Parathyroid adenoma (tissue), 2 donors: ENCODE data around the gene ZNF546.

ENCODE experiments used
- H2AFZ ChIP-seq: fragments of 300-600 bp; sonication (generic); one replicate; pipeline ENCODE4 v1.7.0; 2017; ENCODE audit warnings: antibody characterized with exemption, mild to moderate bottlenecking
- H3K27ac ChIP-seq: fragments of 300-600 bp; sonication (generic); one replicate; pipeline ENCODE4 v1.7.0; 2017
- H3K27me3 ChIP-seq: fragments of 300-600 bp; sonication (generic); one replicate; pipeline ENCODE4 v1.7.0; 2017; ENCODE audit warnings: low read length; ENCODE audit not compliant: control insufficient read depth, insufficient read depth
- H3K36me3 ChIP-seq: fragments of 300-600 bp; sonication (generic); one replicate; pipeline ENCODE4 v1.7.0; 2017; ENCODE audit warnings: low read length; ENCODE audit not compliant: control insufficient read depth, insufficient read depth
- H3K4me1 ChIP-seq: fragments of 300-600 bp; sonication (generic); one replicate; pipeline ENCODE4 v1.7.0; 2017; ENCODE audit warnings: control low read depth
- H3K4me2 ChIP-seq: fragments of 300-600 bp; sonication (generic); one replicate; pipeline ENCODE4 v1.7.0; 2017; ENCODE audit warnings: low read length
- H3K4me3 ChIP-seq: fragments of 300-600 bp; sonication (generic); one replicate; pipeline ENCODE4 v1.7.0; 2017; ENCODE audit warnings: low read depth, low read length
- H3K79me2 ChIP-seq: fragments of 300-600 bp; sonication (generic); one replicate; pipeline ENCODE4 v1.7.0; 2017; ENCODE audit warnings: control low read depth
- H3K9ac ChIP-seq: fragments of 300-600 bp; sonication (generic); one replicate; pipeline ENCODE4 v1.7.0; 2017; ENCODE audit warnings: mild to moderate bottlenecking
- H3K9me3 ChIP-seq: fragments of 300-600 bp; sonication (generic); one replicate; pipeline ENCODE4 v1.7.0; 2017; ENCODE audit warnings: low read length; ENCODE audit not compliant: control insufficient read depth
- CTCF ChIP-seq: fragments of 300-600 bp; sonication (generic); IDR thresholded peaks from one replicate; pipeline ENCODE4 v1.7.0; 2017; ENCODE audit warnings: antibody characterized with exemption, mild to moderate bottlenecking
- donor health status: primary hyperparathyroidism.

ZNF546 gene

GRCh38 chr19:39998501-39998900 lies 1.6 kb downstream of the ZNF546 start:
- Histone ChIP-seq H3K27ac (no peak overlapping the region), H3K4me3 (no peak overlapping the region)
- no peak for TF ChIP-seq CTCF

GRCh38 chr19:40005691-40006272 lies 8.9 kb downstream of the ZNF546 start:
- no peaks in the 10 kb centered on the region for H3K27me3 ChIP-seq
- no peak overlapping the region for H3K4me2 ChIP-seq
- no peak overlapping the region for H3K9ac ChIP-seq
- no peaks in the 10 kb centered on the region for H3K79me2 ChIP-seq
- H3K27ac ChIP-seq = no peak overlapping the region
- H3K4me3 ChIP-seq = no peak overlapping the region
- no peak for TF ChIP-seq CTCF
- H2AFZ ChIP-seq = no peak overlapping the region
- no peaks in the 10 kb centered on the region for H3K4me1 ChIP-seq
- no peaks in the 10 kb centered on the region for H3K9me3 ChIP-seq
- H3K36me3 ChIP-seq = no peaks in the 10 kb centered on the region

More at GRCh38 chr19:39998501-39998900, 1.6 kb downstream of the ZNF546 start:
- H3K27me3 ChIP-seq = no peaks in the 10 kb centered on the region
- peaks cover 11% of the 10 kb centered on the region for H3K79me2 ChIP-seq
- no peaks in the 10 kb centered on the region for H3K36me3 ChIP-seq
- H3K4me1 ChIP-seq = no peaks in the 10 kb centered on the region
- no peak overlapping the region for H3K9ac ChIP-seq
- no peak overlapping the region for H2AFZ ChIP-seq
- no peaks in the 10 kb centered on the region for H3K9me3 ChIP-seq
- H3K4me2 ChIP-seq = no peak overlapping the region

GRCh38 chr19:40006273-40006691 lies 9.4 kb downstream of the ZNF546 start:
- H3K9me3 ChIP-seq = no peaks in the 10 kb centered on the region
- H3K4me1 ChIP-seq = no peaks in the 10 kb centered on the region
- no peak overlapping the region for H3K4me2 ChIP-seq
- TF ChIP-seq CTCF = no peak
- no peaks in the 10 kb centered on the region for H3K36me3 ChIP-seq
- H2AFZ ChIP-seq = no peak overlapping the region
- no peak overlapping the region for H3K27ac ChIP-seq
- H3K79me2 ChIP-seq = no peaks in the 10 kb centered on the region
- H3K27me3 ChIP-seq = no peaks in the 10 kb centered on the region
- no peak overlapping the region for H3K4me3 ChIP-seq
- H3K9ac ChIP-seq = no peak overlapping the region

GRCh38 chr19:40009674-40010073 lies 12.8 kb downstream of the ZNF546 start:
- no peaks in the 10 kb centered on the region for H3K4me1 ChIP-seq
- H3K79me2 ChIP-seq = no peaks in the 10 kb centered on the region
- H3K9ac ChIP-seq = no peak overlapping the region
- no peaks in the 10 kb centered on the region for H3K27me3 ChIP-seq
- H3K36me3 ChIP-seq = no peaks in the 10 kb centered on the region
- no peak for TF ChIP-seq CTCF
- H2AFZ ChIP-seq = no peak overlapping the region
- H3K4me2 ChIP-seq = no peak overlapping the region
- H3K9me3 ChIP-seq = peaks cover 7% of the 10 kb centered on the region
- no peak overlapping the region for H3K4me3 ChIP-seq
- H3K27ac ChIP-seq = no peak overlapping the region

GRCh38 chr19:40013991-40014390 lies 17.1 kb downstream of the ZNF546 start:
- H3K27me3 ChIP-seq = no peaks in the 10 kb centered on the region
- no peak overlapping the region for H3K27ac ChIP-seq
- H3K4me3 ChIP-seq = no peak overlapping the region
- peaks cover 16% of the 10 kb centered on the region for H3K9me3 ChIP-seq
- H2AFZ ChIP-seq = no peak overlapping the region
- H3K36me3 ChIP-seq = no peaks in the 10 kb centered on the region
- H3K79me2 ChIP-seq = no peaks in the 10 kb centered on the region
- H3K4me1 ChIP-seq = no peaks in the 10 kb centered on the region
- TF ChIP-seq CTCF = no peak
- H3K9ac ChIP-seq = no peak overlapping the region
- H3K4me2 ChIP-seq = no peak overlapping the region
